Umbilical cord (tissue), 2 donors: Measurements from ENCODE around the gene KRTAP1-1. TPM values are rescaled to one million over a fixed set of nuclear protein-coding genes. Genes with fewer than 3 reads are reported as not detected.
"Not testable (repeated sequence)": the region's sequence is repeated elsewhere in the genome, so short reads cannot be mapped to it uniquely, and the experiment has no call there.

Experiments used
- DNase-seq: peaks from one replicate; pipeline ENCODE4 v3.0.0-alpha.2; 2015; ENCODE audit warnings: low spot score
- total RNA-seq: library from RNA; depleted of rRNA; stranded (reverse); fragments of >200 nt; gene quantifications from one replicate; pipeline ENCODE4 v1.2.3, GENCODE V29; 2014; ENCODE audit warnings: low replicate concordance; ENCODE audit not compliant: insufficient read depth

The KRTAP1-1 gene, protein sequence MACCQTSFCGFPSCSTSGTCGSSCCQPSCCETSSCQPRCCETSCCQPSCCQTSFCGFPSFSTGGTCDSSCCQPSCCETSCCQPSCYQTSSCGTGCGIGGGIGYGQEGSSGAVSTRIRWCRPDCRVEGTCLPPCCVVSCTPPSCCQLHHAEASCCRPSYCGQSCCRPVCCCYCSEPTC
- not detected for total RNA-seq

DNA sequence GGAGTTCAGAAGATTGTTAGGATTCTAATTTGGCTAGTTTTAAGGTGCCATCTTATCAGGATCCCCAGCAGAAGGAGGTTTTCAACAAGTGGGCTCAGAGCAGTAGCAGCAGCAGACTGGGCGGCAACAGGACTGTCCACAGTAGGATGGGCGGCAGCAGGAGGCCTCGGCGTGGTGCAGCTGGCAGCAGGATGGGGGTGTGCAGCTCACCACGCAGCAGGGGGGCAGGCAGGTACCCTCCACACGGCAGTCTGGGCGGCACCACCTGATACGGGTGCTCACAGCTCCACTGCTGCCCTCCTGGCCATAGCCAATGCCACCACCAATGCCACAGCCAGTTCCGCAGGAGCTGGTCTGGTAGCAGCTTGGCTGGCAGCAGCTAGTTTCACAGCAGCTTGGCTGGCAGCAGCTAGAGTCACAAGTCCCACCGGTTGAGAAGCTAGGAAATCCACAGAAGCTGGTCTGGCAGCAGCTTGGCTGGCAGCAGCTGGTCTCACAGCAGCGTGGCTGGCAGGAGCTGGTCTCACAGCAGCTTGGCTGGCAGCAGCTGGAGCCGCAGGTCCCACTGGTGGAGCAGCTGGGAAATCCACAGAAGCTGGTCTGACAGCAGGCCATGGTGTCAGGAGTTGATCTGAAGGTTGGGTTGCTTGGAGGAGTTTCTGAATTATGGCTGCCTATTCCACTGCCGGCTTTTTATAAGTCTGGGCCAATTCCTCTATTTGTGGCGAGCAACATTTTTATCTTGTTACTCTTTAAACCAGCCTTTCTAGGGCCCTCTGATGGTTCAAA is at the start of gene KRTAP1-1:
TSS of gene KRTAP1-1 (minus strand) at position 668 of the 789 bp plus-strand sequence. CDS start at position 615, 53 bp downstream.
- DNase-seq = not testable (repeated sequence)

DNA sequence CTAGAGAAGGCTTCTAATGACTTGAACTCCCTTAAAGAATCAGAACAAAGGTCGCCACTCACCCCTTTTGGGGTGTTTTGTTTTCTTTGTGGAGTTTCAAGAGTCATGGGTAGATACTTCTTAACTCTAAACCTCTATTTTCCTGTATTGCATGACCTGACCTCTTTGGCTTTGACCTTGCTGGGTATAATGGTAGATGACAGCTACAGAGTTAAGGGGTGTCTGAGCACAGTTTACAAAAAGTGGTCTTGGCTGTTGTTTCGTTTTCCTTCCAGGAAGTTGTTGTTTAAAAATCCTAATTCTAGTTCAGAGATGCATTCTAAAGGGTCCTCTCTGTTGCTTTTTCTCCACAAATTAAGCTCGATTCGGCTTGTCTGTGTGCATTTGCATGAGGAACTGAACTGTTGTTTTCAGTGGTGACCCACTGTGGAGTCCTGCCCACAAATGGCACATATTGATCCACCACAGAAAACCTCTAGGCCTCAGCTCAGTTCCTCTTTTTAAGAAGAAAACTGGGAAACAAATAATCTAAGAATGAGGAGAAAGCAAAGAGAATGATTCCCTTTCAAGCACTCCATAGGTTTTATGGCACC is 47.6 kb upstream of the KRTAP1-1 start:
- DNase-seq = not testable (repeated sequence)

- DNase-seq = not testable (repeated sequence)
Measured at GRCh38 chr17:41084100-41084856, 43.0 kb upstream of the KRTAP1-1 start, which contains the start of gene KRTAP4-7. Gene KRTAP4-7 (plus strand): TSS chr17:41084150. CDS start chr17:41084207, 57 bp downstream.

DNA sequence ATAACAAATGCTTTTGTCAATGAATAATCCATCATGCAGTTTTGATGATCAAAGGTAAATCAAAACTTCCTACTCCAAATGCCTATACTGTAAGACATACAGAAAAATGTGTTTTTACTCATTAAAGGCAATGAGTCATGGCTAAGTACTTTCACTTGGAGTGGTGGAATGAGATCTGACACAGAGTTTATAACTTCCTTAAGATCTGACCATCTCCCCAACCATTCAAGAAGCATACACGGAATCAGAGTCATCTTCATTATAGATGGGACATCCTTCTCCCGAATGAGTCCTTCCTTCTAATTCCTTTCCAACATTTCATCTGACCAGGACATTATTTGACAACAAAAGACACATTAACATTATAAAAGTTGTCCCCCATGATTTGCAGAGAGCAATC is 42.2 kb upstream of the KRTAP1-1 start:
- DNase-seq = not testable (repeated sequence)

- DNase-seq = no peak
Measured at GRCh38 chr17:41082626-41083025, 41.4 kb upstream of the KRTAP1-1 start.

DNA sequence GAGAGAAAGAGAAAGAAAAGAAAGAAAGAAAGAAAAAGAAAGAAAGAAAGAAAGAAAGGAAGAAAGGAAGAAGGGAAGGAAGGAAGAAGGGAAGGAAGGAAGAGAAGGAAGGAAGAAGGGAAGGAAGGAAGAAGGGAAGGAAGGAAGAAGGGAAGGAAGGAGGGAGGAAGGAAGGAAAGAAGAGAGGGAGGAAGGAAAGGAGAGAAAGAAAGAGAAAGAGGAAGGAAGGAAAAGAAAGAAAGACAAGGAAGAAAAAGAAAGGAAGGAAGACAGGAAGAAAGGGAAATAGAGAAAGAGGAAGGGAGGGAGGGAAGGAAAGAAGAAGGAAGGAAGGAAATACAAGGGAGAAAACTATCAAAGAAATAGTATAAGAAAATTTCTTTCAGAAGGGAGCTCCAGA is 35.5 kb upstream of the KRTAP1-1 start:
- DNase-seq = no peak

- no peak for DNase-seq
Measured at GRCh38 chr17:41073676-41074075, 32.4 kb upstream of the KRTAP1-1 start.

DNA sequence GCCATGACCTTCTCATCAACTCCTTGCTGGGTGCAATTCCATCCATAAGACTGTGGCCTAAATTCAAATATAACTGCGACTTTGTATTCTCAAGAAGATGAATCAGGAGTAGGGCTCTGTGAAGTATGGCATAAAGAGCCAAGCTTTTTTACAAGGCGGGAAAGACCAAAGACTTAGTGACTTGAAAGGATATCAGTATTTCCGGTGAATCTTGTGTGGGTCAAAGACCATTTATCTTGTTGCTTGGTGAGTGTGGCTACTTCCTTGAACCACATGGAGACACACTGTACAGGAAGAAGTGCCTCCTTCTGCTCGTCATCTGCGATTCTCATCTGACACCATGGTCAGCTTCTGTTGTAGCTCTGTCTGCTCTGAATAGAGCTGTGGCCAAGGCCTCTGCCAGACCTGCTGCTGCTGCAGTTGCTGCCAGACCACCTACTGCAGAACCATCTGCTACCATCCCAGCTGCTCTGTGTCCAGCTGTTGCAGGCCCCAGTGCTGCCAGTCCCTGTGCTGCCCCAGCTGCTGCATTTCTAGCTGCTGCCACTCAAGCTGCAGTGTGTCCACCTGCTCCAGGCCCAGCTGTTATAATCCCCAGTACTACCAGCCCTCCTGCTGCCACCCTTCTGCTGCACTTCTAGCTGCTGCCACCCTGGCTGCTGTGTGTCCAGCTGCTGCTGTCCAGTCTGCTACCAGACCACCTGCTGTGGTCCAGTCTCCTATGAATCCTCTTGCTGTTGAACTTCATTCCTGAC is 30.5 kb upstream of the KRTAP1-1 start:
- DNase-seq = no peak

DNA sequence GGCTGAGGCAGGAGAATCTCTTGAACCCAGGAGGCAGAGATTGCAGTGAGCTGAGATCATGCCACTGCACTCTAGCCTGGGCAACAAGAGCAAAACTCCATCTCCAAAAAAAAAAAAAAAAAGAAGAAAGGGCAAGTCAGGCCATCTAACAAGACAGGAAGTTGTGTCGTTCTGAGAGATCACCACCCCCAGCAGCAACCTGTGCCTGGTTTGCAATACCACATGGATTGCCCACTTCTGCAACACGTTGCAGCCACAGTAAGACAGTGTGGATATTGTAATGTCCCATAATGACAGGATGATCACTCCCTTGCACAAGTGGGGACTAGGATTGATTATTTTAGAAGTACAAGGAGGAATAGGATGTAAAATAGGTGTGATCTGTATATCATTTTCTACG is 27.8 kb upstream of the KRTAP1-1 start:
- DNase-seq = no peak

DNA sequence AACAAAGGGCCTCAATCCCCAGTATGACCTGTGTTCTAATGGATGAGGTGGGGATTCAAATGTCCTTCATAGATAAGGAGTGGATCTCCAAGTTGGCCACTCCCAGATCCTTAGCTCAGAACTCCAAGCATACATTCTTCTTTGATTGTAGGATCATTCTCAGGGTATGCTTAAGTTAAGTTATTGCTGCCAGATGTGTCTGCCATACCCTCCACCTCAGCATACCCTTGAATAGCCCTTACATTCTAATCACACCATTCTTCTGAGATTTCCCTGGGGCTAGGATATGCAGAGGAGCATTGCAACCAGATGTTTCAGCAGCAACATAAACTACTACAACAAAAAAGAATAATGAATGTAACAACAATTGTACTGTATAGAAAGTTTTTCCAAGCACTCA is 26.0 kb upstream of the KRTAP1-1 start:
- DNase-seq = no peak

- DNase-seq = no peak
Measured at GRCh38 chr17:41065829-41066624, 24.8 kb upstream of the KRTAP1-1 start, which contains the start of gene KRTAP2-4. Gene KRTAP2-4 (minus strand): TSS chr17:41065879. CDS start chr17:41065845, 34 bp downstream.

DNA sequence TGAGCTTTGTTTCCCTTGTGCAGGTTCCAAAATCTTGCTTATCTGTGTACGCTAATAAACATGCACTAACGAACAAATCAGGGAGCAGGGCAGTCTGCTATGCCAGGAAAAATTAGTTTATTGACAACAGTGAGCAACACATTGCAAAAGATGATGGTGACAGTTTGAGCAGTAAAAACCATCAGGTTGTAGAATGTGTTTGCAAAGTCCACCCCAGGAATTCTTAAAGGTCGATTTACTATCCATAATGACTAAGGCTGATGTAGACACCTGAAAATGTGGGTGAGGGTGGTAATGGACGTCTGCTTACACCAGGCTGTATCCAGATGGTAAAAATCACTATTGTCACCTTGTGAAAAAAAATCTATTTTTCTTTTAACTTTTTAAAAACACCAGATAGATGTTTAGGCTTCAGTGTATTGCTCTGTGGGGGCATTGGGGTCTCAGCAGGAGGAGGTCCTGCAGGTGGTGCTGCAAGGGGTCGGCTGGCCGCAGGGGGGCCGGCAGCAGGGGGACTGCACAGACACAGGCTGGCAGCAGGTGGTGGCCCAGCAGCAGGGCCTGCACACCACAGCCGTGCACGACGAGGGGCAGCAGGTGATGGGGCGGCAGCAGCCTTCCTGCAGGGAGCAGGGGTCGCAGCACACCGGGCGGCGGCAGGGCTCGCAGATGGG is 23.9 kb upstream of the KRTAP1-1 start:
- not testable (repeated sequence) for DNase-seq

DNA sequence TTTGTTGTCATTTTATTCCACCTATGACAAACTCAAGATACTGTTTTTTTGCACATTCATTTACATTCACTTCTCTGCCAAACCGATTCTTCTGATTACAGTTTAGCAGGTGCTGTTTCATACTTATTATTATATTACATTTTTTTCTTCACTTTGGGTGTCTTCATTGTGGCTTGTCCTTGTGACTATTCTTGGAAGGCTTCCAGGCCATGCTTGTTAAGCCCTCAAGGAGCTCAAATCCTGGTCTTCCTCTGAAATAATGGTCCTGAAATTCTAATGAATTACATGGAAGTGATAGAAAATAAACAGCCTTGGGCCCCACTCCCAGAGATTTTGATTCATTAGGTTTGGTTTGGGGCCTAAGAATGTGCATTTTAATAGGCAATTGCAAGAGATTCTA is 23.1 kb upstream of the KRTAP1-1 start:
- no peak for DNase-seq

DNA sequence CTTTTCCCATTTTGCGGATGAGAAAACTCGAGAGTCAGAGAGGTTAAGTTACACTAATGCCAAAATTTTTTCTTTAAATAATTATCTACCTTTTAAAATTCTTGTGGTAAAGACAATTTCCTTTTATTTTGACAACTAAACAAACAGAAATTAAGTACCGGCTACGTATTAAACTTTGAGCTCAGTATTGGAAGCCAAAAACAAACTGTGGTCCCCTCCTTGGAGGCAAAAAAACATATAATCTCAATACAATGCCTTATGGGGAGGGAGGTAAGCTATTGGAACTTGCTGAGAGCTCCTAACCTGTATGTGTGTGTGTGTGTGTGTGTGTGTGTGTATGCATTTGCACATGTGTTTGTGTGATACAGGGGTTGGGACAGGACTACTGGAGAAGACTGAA is 22.2 kb upstream of the KRTAP1-1 start:
- DNase-seq = no peak

DNA sequence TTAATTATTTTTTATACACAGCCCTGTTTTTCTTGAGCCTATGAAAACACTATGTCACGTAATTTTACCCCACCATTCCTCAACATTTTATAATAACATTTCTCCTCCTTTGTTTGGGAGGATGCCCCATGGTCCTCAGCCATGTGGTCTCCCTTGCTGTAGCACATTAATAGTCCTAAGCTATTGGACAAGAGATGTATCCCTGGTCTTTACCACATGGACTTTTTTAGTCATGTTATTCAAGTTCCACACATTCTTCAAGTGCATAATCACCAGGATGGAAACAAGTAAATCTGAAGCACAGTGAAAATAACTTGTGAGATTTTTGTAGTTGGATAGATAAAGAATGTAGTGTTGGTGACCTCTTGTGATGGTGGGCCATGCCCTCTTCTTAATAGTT is 20.7 kb upstream of the KRTAP1-1 start:
- peak; percentile 72 for DNase-seq

- peak; percentile 34 for DNase-seq
Measured at GRCh38 chr17:41060052-41060604, 18.9 kb upstream of the KRTAP1-1 start, which contains the start of gene KRTAP2-3. Gene KRTAP2-3 (minus strand): TSS chr17:41060114. CDS start chr17:41060050, 64 bp downstream.

GRCh38 chr17:41059276-41060051 is 18.2 kb upstream of the KRTAP1-1 start:
- not testable (repeated sequence) for DNase-seq

DNA sequence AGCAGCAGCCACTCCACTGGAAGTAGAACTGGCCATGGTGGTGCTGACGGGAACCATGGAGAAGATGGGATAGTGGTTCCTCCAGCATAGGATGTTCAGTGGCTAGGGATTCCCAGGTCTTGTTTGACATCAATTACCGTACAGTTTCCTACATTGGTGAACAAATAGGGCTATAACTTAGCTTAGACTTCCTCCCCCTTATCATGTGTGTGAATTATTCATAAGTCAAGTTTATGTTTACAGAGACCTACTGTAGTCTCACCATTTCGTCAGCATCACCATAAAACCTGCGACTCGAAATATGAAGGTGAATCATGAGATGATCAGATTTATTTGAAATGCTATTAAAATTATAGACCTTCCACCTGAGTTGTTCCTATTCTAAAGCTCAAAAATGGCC is 17.5 kb upstream of the KRTAP1-1 start:
- DNase-seq = no peak
